Activated T-cell treated with anti-CD3 and anti-CD28 coated beads, Interleukin-2, amount 50 U/mL, for 24 hours (primary cell): ENCODE measurements around the gene ZNF500.

Experiments
- DNase-seq: peaks from one replicate; pipeline ENCODE4 v3.0.0-alpha.2; 2020
- H3K27ac Mint-ChIP-seq: 2 replicates; pipeline ENCODE4 v1.8.0; 2020; ENCODE audit warnings: mild to moderate bottlenecking, mixed read lengths
- H3K27me3 Mint-ChIP-seq: 2 replicates; pipeline ENCODE4 v1.8.0; 2020; ENCODE audit warnings: mixed read lengths
- H3K36me3 Mint-ChIP-seq: 2 replicates; pipeline ENCODE4 v1.8.0; 2020; ENCODE audit warnings: low read depth, mixed read lengths
- H3K4me1 Mint-ChIP-seq: 2 replicates; pipeline ENCODE4 v1.8.0; 2020; ENCODE audit warnings: low read depth, mixed read lengths
- H3K4me3 Mint-ChIP-seq: 2 replicates; pipeline ENCODE4 v1.8.0; 2020; ENCODE audit warnings: mild to moderate bottlenecking, moderate library complexity, mixed read lengths
- H3K9me3 Mint-ChIP-seq: 2 replicates; pipeline ENCODE4 v1.8.0; 2020; ENCODE audit warnings: mixed read lengths

ZNF500 gene

DNA sequence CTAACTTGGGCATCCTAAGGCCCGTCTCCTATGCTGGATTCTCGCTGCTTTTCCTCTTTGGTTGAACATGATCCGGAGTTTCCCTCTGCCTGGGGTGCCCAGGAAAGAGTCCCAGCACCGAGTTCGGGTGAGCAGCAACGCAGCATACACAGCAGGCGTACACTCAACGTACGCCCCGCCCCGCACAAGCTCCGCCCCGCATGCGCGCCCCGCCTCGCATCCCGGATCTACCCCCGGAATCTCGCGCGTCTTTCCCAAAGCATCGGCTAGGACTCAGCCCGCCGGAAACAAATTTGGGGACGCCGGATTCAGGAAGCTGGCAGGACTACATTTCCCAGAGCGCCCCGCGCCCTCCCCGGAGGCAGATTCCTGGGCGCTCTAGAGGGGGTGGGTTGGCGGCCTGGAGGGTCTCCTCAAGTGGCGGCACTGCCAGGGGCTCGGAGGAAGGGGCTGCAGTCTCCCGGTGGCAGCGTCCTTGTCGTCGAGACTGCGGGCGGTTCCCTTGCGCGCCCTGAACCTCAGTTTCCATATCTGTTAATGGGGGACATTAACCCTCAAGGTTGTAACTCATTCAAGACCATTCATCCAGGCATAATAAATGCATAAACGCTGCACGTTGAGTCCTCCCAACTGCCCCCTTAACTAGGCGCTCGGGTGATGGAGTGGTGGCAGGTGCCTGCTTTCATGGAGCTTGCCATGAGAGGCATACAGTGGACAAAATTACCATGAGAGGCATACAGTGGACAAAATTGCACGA is 1.8 kb upstream of the ZNF500 start:
- H3K36me3 Mint-ChIP-seq = peaks cover 18% of the 10 kb centered on the region
- DNase-seq = peak; percentile 96
- peak overlapping the region; percentile 86 for H3K4me3 Mint-ChIP-seq
- peaks cover 33% of the 10 kb centered on the region for H3K4me1 Mint-ChIP-seq
- H3K27ac Mint-ChIP-seq = peak overlapping the region; percentile 92
- no peaks in the 10 kb centered on the region for H3K9me3 Mint-ChIP-seq
- H3K27me3 Mint-ChIP-seq = no peaks in the 10 kb centered on the region

DNA sequence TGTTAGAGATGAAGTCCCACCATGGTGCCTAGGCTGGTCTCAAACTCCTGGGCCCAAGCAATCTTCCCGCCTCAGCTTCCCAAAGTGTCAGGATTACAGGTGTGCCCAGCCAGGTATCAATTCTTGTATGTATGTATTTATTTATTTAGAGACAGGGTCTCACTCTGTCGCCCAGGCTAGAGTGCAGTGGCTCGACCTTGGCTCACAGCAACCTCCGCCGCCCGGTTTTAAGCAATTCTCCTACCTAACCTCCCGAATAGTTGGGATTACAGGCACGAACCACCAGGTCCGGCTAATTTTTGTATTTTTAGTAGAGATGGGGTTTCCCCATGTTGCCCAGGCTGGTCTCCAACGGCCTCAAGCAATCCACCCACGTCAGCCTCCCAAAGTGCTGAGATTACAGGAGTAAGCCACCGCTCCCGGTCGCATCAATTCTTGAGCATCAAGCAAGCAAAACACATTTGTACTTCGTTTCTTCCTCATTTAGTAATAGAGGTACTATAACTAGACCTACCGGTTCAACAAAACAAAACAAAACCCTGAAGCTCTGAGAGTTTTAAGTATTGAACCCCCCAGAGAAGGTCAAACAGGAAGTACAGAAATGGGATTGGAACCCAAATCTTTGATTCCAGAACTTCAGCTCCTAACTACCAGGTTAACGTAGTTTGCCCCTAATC is 1.0 kb upstream of the ZNF500 start:
- Mint-ChIP-seq H3K9me3 (no peaks in the 10 kb centered on the region), H3K27ac (peak overlapping the region; percentile 92), H3K36me3 (peaks cover 25% of the 10 kb centered on the region), H3K4me1 (peaks cover 33% of the 10 kb centered on the region), H3K4me3 (peak overlapping the region; percentile 86), H3K27me3 (no peaks in the 10 kb centered on the region)
- no peak for DNase-seq

DNA sequence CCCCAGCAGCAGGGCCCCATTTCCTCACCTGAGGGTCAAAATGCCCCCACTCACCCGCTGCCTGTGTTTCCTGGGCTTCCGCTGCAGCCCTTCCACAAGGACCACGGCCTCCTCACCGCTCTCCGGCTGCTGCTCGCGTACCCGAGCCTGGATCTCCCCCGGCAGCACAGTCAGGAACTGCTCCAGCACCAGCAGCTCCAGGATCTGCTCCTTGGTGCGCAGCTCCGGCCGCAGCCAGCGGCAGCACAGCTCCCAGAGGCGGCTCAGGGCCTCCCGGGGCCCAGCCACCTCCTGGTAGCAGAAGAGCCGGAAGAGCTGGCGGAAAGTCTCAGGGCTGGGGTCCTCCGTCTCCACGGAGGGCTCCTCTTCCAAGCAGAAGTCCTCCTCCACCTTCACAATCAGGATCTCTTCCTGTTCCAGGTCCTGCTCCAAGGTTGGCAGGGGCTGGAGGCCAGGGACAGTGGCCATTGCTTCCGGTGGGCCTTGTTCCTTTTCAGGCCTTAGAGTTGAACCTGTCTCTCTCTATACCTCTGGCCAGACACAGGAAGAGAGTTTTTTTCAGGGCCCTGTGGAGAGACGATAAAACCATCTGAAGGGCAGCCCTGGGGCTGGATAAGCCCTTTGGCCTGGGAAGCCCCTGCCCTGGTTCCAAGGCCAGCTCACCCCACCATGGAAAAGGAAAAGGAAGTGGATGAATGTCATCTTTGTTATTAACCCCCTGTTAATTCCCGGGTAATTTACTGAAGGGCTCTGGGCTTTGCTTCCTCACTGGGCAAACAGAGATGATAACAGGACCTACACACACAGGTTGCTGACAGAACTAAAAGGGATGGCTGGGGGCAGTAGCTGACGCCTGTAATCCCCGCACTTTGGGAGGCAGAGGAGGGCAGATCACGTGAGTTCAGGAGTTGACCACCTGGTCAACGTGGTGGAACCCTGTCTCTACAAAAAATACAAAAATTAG is 1.2 kb downstream of the ZNF500 start:
- Mint-ChIP-seq H3K9me3 (no peaks in the 10 kb centered on the region), H3K4me3 (peak overlapping the region; percentile 83), H3K27me3 (no peaks in the 10 kb centered on the region), H3K4me1 (peaks cover 33% of the 10 kb centered on the region), H3K27ac (peak overlapping the region; percentile 86), H3K36me3 (peaks cover 44% of the 10 kb centered on the region)
- DNase-seq = no peak

DNA sequence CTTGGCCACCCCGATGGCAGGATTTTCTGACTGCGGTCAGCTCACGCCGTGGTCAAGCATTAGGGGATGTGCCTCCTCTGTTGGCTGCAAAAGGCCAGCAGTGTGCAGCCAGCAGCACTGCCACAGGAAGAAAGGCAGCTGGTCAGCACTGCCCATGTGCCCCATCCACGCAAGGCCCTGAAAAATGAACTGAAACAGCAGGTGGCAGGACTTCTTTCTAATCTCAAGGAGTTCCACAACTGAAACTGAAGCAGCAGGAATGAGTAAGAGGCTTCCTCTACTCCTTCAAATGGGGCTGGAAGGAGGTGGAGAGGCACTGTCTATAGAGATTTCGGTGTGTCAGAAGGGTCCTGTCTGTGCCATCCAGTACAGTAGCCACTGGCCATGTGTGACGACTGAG is 3.2 kb downstream of the ZNF500 start:
- Mint-ChIP-seq H3K4me1 (peaks cover 33% of the 10 kb centered on the region), H3K36me3 (peaks cover 64% of the 10 kb centered on the region), H3K4me3 (no peak overlapping the region), H3K9me3 (no peaks in the 10 kb centered on the region), H3K27me3 (no peaks in the 10 kb centered on the region), H3K27ac (peak overlapping the region; percentile 29)
- no peak for DNase-seq

GRCh38 chr16:4762205-4762604 is 4.8 kb downstream of the ZNF500 start:
- Mint-ChIP-seq H3K9me3 (no peaks in the 10 kb centered on the region), H3K27me3 (no peaks in the 10 kb centered on the region), H3K4me1 (peaks cover 21% of the 10 kb centered on the region), H3K36me3 (peaks cover 76% of the 10 kb centered on the region), H3K27ac (peak overlapping the region; percentile 14), H3K4me3 (no peak overlapping the region)
- no peak for DNase-seq

DNA sequence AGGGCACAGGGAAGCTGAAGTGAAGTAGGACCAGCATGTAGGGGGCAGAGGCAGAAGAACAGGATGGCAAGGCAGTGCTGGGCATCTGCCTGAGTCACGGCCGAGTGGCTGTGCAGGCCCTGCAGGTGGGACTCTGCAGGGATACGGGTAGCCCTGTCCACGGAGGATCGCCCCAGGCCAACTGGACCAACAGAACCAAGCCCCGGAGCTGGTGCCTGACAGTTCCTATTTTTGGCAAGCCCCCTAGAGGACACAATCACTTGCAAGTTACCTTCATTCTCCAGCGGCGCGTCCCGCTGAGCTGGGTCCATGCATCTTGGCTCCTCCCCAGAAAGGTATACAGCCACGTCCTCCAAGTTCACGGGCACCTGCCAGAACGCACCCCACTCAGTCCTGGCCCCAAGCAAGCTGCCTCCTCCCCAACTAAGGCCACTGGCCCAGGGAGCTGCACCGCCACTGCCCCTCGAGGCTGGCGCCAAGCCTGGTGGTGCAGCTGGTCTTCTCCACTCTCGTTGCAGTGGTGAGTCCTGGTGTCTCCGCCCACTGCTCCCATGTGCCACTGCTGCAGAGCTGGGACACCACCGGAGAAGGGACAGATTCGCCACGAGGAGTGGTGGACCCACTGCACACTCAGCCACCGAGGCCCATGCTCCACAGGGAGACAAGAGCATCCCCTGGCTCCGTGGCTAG is 6.6 kb downstream of the ZNF500 start:
- H3K4me3 Mint-ChIP-seq = no peak overlapping the region
- no peak overlapping the region for H3K27ac Mint-ChIP-seq
- H3K27me3 Mint-ChIP-seq = no peaks in the 10 kb centered on the region
- no peaks in the 10 kb centered on the region for H3K9me3 Mint-ChIP-seq
- H3K4me1 Mint-ChIP-seq = peaks cover 9% of the 10 kb centered on the region
- no peak for DNase-seq
- peaks cover 87% of the 10 kb centered on the region for H3K36me3 Mint-ChIP-seq

DNA sequence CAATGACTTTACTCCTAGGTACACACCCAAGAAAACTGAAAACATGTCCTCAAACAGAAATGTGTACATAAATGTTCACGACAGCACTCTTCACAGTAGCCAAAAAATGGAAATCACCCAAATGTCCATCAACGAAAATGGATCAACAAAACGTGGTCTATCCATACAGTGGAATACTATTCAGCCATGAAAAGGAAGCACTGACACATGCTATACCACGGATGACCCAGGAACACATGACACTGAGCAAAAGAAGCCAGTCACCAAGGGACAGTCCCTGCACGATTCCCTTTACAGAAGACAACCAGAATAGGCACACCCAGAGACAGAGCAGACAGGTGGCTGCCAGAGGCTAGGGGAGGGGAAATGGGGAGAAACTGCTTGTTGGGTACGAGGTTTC is 11.3 kb downstream of the ZNF500 start:
- no peak for DNase-seq
- Mint-ChIP-seq H3K27ac (no peak overlapping the region), H3K4me1 (no peaks in the 10 kb centered on the region), H3K4me3 (no peak overlapping the region), H3K27me3 (no peaks in the 10 kb centered on the region), H3K36me3 (peaks cover 85% of the 10 kb centered on the region), H3K9me3 (no peaks in the 10 kb centered on the region)

DNA sequence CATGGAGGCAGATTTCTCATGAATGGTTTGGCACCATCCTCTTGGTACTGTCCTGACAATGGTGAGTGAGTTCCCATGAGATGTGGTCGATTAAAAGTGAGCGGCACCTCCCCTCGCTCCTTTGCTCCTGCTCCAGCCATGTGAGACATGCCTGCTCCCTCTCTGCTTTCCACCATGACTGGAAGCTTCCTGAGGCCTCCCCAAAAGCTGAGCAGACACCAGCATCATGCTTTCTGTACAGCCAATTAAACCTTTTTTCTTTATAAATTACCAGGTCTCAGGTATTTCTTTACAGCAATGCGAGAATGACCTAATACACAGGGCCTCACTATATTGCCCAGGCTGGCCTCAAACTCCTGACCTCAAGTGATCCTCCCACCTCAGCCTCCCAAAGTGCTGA is 12.1 kb downstream of the ZNF500 start:
- Mint-ChIP-seq H3K4me3 (no peak overlapping the region), H3K9me3 (no peaks in the 10 kb centered on the region), H3K4me1 (no peaks in the 10 kb centered on the region), H3K27ac (no peak overlapping the region), H3K36me3 (peaks cover 79% of the 10 kb centered on the region), H3K27me3 (no peaks in the 10 kb centered on the region)
- DNase-seq = no peak

DNA sequence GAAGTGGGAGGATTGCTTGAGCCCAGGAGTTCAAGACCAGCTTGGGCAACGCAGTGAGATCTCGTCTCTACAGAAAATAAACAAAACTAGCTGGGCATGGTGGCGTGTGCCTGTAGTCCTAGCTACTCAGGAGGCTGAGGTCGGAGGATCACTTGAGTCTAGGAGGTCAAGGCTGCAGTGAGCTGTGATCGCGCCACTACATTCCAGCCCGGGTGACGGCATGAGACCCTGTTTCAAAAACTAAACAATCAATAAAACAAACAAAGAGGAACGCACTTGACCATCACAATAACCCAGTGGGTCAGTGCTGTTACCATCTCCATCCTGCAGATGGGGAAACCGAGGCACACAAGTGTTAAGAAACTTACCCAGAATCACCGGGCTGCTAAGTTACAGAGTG is 13.7 kb downstream of the ZNF500 start:
- peaks cover 66% of the 10 kb centered on the region for H3K36me3 Mint-ChIP-seq

DNA sequence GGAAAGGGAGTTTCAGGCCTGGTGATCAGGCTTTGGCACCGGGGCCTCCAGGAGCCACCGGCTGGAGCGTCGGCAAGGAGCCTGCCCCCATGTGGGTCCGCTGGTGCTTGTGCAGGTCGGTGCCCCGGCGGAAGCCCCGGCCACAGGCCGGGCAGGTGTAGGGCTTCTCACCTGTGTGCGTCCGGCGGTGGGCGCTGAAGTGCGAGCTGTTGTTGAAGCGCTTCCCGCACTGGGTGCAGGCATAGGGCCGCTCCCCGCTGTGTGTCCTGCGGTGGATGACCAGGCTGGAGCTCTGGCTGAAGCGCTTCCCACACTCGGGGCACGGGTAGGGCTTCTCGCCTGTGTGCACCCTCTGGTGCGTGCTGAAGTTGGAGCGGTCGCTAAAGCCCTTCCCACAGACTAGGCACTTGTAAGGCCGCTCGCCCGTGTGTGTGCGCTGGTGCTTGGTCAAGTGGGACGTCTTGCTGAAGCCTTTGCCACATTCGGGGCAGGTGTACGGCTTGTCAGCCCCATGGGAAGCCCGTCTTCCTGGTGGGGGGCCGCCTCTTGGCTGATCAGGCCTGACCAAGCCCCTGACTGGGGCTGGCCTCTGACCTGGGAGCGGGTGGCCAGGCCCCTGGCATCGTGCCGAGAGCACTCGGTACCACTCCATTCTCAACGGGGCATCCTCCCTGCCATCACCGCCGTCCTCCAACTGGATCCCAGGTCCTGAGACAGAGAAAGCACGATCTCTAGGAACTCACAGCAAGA is 14.4 kb downstream of the ZNF500 start:
- DNase-seq = no peak
- Mint-ChIP-seq H3K4me3 (no peak overlapping the region), H3K27me3 (no peaks in the 10 kb centered on the region), H3K27ac (no peak overlapping the region), H3K36me3 (peaks cover 61% of the 10 kb centered on the region), H3K9me3 (no peaks in the 10 kb centered on the region), H3K4me1 (peaks cover 11% of the 10 kb centered on the region)

More for the DNA sequence above, 13.7 kb downstream of the ZNF500 start:
- no peaks in the 10 kb centered on the region for H3K27me3 Mint-ChIP-seq
- H3K9me3 Mint-ChIP-seq = no peaks in the 10 kb centered on the region
- peaks cover 4% of the 10 kb centered on the region for H3K4me1 Mint-ChIP-seq
- H3K27ac Mint-ChIP-seq = no peak overlapping the region
- DNase-seq = no peak
- H3K4me3 Mint-ChIP-seq = no peak overlapping the region

DNA sequence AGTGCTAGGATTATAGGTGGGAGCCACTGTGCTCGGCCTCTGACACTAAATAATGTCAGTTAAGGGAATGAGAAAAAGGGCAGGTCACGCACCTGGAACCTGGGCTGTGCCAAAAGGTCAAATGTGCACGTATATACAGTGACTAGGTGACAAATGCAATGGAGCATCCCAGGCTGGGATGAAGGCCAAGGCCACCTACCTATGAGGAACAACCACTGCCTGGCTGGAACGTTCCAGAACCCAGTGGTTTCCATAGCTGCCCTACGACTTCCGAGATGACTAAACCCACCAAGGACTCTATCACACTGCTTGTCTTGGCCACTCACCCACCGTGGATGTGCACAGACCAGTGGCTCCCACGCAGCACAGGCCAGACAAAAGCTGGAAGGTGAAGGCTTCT is 16.1 kb downstream of the ZNF500 start:
- Mint-ChIP-seq H3K4me3 (no peak overlapping the region), H3K9me3 (no peaks in the 10 kb centered on the region), H3K4me1 (peaks cover 16% of the 10 kb centered on the region), H3K36me3 (peaks cover 47% of the 10 kb centered on the region), H3K27me3 (no peaks in the 10 kb centered on the region), H3K27ac (no peak overlapping the region)
- no peak for DNase-seq

DNA sequence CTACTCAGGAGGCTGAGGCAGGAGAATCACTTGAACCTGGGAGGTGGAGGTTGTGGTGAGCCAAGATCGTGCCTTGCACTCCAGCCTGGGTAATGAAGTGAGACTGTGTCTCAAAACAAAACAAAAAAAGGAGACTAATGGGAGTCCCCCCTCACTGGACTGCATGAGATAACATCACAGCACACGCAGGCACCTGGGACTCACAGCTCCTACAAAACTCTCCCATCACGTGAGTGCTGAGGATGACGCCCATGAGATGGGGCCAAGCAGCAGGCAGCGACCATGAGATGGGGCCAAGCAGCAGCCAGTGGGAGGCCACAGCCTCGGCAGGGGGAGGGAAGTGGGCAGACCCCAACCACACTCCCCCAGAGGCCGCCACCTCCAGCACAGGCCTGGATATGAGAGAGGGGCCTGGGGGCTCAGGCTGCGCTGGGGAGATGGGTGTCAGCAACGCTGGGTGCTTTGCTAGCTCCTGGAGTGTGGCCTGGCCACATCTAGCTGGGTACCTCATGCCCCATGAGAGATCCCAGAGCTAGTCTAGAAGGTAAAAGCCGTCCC is 17.2 kb downstream of the ZNF500 start:
- Mint-ChIP-seq H3K27ac (no peak overlapping the region), H3K36me3 (peaks cover 37% of the 10 kb centered on the region), H3K4me1 (peaks cover 16% of the 10 kb centered on the region), H3K4me3 (no peak overlapping the region), H3K9me3 (no peaks in the 10 kb centered on the region), H3K27me3 (no peaks in the 10 kb centered on the region)
- no peak for DNase-seq

GRCh38 chr16:4748682-4749411 is 18.1 kb downstream of the ZNF500 start:
- H3K4me1 Mint-ChIP-seq = peaks cover 16% of the 10 kb centered on the region
- H3K36me3 Mint-ChIP-seq = peaks cover 31% of the 10 kb centered on the region
- H3K9me3 Mint-ChIP-seq = no peaks in the 10 kb centered on the region
- no peaks in the 10 kb centered on the region for H3K27me3 Mint-ChIP-seq
- peak overlapping the region; percentile 83 for H3K27ac Mint-ChIP-seq
- no peak for DNase-seq
- H3K4me3 Mint-ChIP-seq = no peak overlapping the region
